Activated CD4-positive, alpha-beta T cell treated with anti-CD3 and anti-CD28 coated beads, Interleukin-2, amount 10 ng/mL, durations not matched to agents 24 days and 14 days (primary cell): Measurements from ENCODE around the gene NHLH2. TPM values are rescaled to one million over a fixed set of nuclear protein-coding genes. Genes with fewer than 3 reads are reported as not detected.

Experiments used
- DNase-seq: peaks from one replicate; pipeline ENCODE4 v3.0.0; 2022
- H3K27ac Mint-ChIP-seq: one replicate; pipeline ENCODE4 v1.8.0; 2022; ENCODE audit warnings: mild to moderate bottlenecking, mixed read lengths
- H3K27me3 Mint-ChIP-seq: one replicate; pipeline ENCODE4 v1.8.0; 2022; ENCODE audit warnings: mixed read lengths
- H3K36me3 Mint-ChIP-seq: one replicate; pipeline ENCODE4 v1.8.0; 2022; ENCODE audit warnings: low read depth, mild to moderate bottlenecking, mixed read lengths
- H3K4me1 Mint-ChIP-seq: one replicate; pipeline ENCODE4 v1.8.0; 2021; ENCODE audit warnings: mixed read lengths
- H3K4me3 Mint-ChIP-seq: one replicate; pipeline ENCODE4 v1.8.0; 2022; ENCODE audit warnings: mild to moderate bottlenecking, moderate library complexity, mixed read lengths
- H3K9me3 Mint-ChIP-seq: one replicate; pipeline ENCODE4 v1.8.0; 2021; ENCODE audit warnings: mixed read lengths
- intact Hi-C: fragments of 100-400 bp; cut with micrococcal nuclease; formaldehyde crosslinking; loops from one replicate; pipeline ENCODE4 v1.15.1; 2023
- total RNA-seq: library from RNA; stranded (reverse); gene quantifications from 2 replicates; pipeline ENCODE4 v1.2.3, GENCODE V29; 2022

The NHLH2 gene
- total RNA-seq, 1 donor from 2014 or later, result not detected

GRCh38 chr1:115862403-115862802 lies 21.5 kb upstream of the NHLH2 start:
- no peaks in the 10 kb centered on the region for H3K36me3 Mint-ChIP-seq
- no peaks in the 10 kb centered on the region for H3K4me1 Mint-ChIP-seq
- H3K27ac Mint-ChIP-seq, result no peak overlapping the region
- no peak for DNase-seq
- H3K9me3 Mint-ChIP-seq, result no peaks in the 10 kb centered on the region
- H3K27me3 Mint-ChIP-seq, result peaks cover 13% of the 10 kb centered on the region
- intact Hi-C loops, result no loop called here
- H3K4me3 Mint-ChIP-seq, result no peak overlapping the region

GRCh38 chr1:115854005-115854404 lies 13.1 kb upstream of the NHLH2 start:
- Mint-ChIP-seq H3K9me3 (peaks cover 5% of the 10 kb centered on the region), H3K27me3 (peaks cover 38% of the 10 kb centered on the region), H3K36me3 (no peaks in the 10 kb centered on the region), H3K4me1 (no peaks in the 10 kb centered on the region), H3K27ac (no peak overlapping the region), H3K4me3 (no peak overlapping the region)
- DNase-seq, result no peak
- intact Hi-C loops, result no loop called here

GRCh38 chr1:115850937-115851336 lies 10.0 kb upstream of the NHLH2 start:
- peaks cover 38% of the 10 kb centered on the region for H3K27me3 Mint-ChIP-seq
- H3K4me1 Mint-ChIP-seq, result no peaks in the 10 kb centered on the region
- H3K4me3 Mint-ChIP-seq, result no peak overlapping the region
- intact Hi-C loops, result no loop called here
- no peaks in the 10 kb centered on the region for H3K9me3 Mint-ChIP-seq
- no peaks in the 10 kb centered on the region for H3K36me3 Mint-ChIP-seq
- H3K27ac Mint-ChIP-seq, result no peak overlapping the region
- no peak for DNase-seq

DNA sequence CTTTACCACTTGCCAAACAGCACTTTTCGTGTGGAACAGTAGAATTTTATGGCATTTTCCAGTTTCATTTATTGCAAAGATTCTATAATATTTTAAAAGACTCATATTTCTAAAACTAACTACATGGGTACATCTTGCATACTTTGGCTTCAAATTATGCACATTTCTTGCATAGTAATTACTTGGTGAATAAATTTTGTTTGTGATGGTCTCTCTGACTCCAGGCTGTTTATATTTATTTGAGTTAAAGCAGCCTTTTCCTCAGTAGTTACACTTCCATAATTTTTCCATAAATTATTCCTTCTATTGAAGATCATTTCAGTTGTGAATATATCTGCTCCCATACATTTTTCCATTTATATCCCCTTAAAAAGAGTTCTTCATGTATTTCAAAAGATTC lies 6.9 kb upstream of the NHLH2 start:
- intact Hi-C loops, result no loop called here
- H3K9me3 Mint-ChIP-seq, result peaks cover 4% of the 10 kb centered on the region
- DNase-seq, result no peak
- H3K27ac Mint-ChIP-seq, result no peak overlapping the region
- H3K4me3 Mint-ChIP-seq, result no peak overlapping the region
- H3K4me1 Mint-ChIP-seq, result no peaks in the 10 kb centered on the region
- no peaks in the 10 kb centered on the region for H3K36me3 Mint-ChIP-seq
- peaks cover 32% of the 10 kb centered on the region for H3K27me3 Mint-ChIP-seq

- intact Hi-C loops, result no loop called here
- Mint-ChIP-seq H3K27me3 (peaks cover 46% of the 10 kb centered on the region), H3K4me3 (no peak overlapping the region), H3K27ac (no peak overlapping the region), H3K4me1 (peaks cover 5% of the 10 kb centered on the region), H3K36me3 (no peaks in the 10 kb centered on the region), H3K9me3 (peaks cover 7% of the 10 kb centered on the region)
- DNase-seq, result no peak
Measured at GRCh38 chr1:115842948-115843347, 2.0 kb upstream of the NHLH2 start.

GRCh38 chr1:115839679-115840237 lies 1.2 kb downstream of the NHLH2 start:
- Mint-ChIP-seq H3K9me3 (peaks cover 7% of the 10 kb centered on the region), H3K4me1 (peaks cover 5% of the 10 kb centered on the region), H3K36me3 (no peaks in the 10 kb centered on the region), H3K4me3 (peak overlapping the region; percentile 17), H3K27me3 (peaks cover 66% of the 10 kb centered on the region), H3K27ac (no peak overlapping the region)
- DNase-seq, result no peak
- intact Hi-C loops, result no loop called here

- peak overlapping the region; percentile 55 for H3K27ac Mint-ChIP-seq
Measured at GRCh38 chr1:115839029-115839678, 1.8 kb downstream of the NHLH2 start.

DNA sequence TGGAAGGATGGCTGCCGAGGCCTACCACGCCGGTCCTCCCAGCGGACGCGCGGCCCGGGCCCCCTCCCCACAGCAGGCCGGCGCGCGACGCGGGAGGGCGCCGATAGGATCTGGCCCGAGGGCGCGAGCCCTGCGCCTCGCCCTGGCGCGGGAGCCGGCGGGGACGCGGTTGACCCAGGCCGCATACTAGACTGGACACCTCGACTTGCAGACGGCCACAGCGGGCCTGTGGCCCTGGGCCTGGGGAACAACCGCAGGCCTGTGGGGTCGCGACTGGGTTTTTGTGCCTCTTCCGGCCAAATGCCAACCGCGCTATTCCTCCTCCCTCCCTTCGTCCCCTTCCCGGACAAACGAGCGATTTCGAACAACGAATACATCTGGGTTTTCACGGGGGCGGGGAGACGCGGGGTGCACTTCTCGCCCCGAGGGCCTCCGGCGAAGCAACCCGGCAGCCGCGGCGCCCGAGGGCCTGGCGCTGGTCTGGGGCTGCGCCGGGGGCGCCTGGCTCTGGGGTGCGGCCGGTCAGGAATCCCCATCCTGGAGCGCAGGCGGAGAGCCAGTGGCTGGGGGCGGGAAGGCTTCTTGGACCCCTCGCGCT lies 2.4 kb downstream of the NHLH2 start:
- Mint-ChIP-seq H3K4me1 (peaks cover 5% of the 10 kb centered on the region), H3K4me3 (peak overlapping the region; percentile 79), H3K9me3 (peaks cover 3% of the 10 kb centered on the region), H3K36me3 (no peaks in the 10 kb centered on the region), H3K27me3 (peaks cover 70% of the 10 kb centered on the region), H3K27ac (no peak overlapping the region)
- DNase-seq, result peak; percentile 54
- intact Hi-C loops, result no loop called here

More at GRCh38 chr1:115839029-115839678, 1.8 kb downstream of the NHLH2 start:
- peaks cover 5% of the 10 kb centered on the region for H3K4me1 Mint-ChIP-seq
- H3K27me3 Mint-ChIP-seq, result peaks cover 69% of the 10 kb centered on the region
- H3K4me3 Mint-ChIP-seq, result peak overlapping the region; percentile 79
- H3K9me3 Mint-ChIP-seq, result peaks cover 6% of the 10 kb centered on the region
- intact Hi-C loops, result no loop called here
- H3K36me3 Mint-ChIP-seq, result no peaks in the 10 kb centered on the region
- peak; percentile 61 for DNase-seq

DNA sequence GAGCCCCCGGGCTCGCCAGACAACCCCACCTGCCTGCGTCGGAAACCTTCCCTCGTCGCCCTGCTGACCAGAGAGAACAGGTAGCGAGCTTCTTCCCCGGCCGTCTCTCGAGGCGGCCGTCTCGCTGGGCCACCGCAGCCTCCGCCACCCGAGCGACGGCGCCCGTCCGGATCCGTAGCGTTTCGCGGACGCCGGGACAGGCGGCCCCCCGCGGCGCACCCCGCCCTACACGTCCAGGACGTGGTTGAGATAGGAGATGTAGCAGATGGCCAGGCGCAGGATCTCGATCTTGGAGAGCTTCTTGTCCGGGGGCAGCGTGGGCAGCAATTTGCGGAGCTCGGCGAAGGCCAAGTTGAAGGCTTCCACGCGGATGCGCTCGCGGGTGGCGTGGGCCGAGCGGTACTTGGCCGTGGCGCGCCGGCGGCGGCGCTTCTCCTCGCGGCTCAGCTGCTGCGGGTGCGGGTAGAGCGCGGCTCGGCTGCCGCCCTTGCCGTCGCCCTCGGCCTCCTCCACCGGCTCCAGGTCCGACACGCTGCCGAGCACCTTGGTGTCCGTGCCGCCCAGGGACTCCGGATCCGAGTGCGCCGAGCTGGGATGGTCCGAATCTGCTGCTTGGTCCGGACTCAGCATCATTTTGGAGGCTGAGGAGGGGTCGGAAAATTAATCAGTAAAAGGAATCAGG lies 3.0 kb downstream of the NHLH2 start:
- no peaks in the 10 kb centered on the region for H3K36me3 Mint-ChIP-seq
- peaks cover 5% of the 10 kb centered on the region for H3K4me1 Mint-ChIP-seq
- no peak overlapping the region for H3K27ac Mint-ChIP-seq
- intact Hi-C loops, result no loop called here
- peaks cover 3% of the 10 kb centered on the region for H3K9me3 Mint-ChIP-seq
- no peak overlapping the region for H3K4me3 Mint-ChIP-seq
- H3K27me3 Mint-ChIP-seq, result peaks cover 69% of the 10 kb centered on the region
- peak; percentile 55 for DNase-seq

GRCh38 chr1:115837341-115837739 lies 3.6 kb downstream of the NHLH2 start:
- H3K4me1 Mint-ChIP-seq, result peaks cover 5% of the 10 kb centered on the region
- H3K4me3 Mint-ChIP-seq, result no peak overlapping the region
- peaks cover 3% of the 10 kb centered on the region for H3K9me3 Mint-ChIP-seq
- H3K27ac Mint-ChIP-seq, result no peak overlapping the region
- peaks cover 69% of the 10 kb centered on the region for H3K27me3 Mint-ChIP-seq
- H3K36me3 Mint-ChIP-seq, result no peaks in the 10 kb centered on the region
- no peak for DNase-seq
- intact Hi-C loops, result no loop called here

DNA sequence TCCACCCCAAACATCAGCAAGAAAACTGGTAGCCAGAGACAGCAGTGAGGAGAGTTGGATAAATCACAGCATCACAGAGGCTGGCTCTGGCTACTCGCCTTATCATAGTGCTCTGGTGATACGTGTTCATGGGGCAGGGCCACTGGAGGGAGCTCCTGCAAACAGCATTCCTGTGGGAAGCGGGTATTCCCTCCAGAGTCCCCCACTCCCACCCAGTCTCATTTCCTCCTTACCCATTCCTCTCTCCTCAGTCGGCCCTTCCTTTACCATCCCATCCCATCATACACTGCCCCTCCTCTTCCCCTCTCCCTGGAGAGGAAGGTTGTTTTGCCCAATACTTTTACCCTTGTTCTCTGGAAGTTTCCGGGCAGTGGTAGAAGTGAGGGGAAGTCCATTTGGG lies 7.1 kb downstream of the NHLH2 start:
- no peak overlapping the region for H3K27ac Mint-ChIP-seq
- no peak overlapping the region for H3K4me3 Mint-ChIP-seq
- intact Hi-C loops, result no loop called here
- no peaks in the 10 kb centered on the region for H3K9me3 Mint-ChIP-seq
- H3K36me3 Mint-ChIP-seq, result peaks cover 1% of the 10 kb centered on the region
- peaks cover 1% of the 10 kb centered on the region for H3K4me1 Mint-ChIP-seq
- H3K27me3 Mint-ChIP-seq, result peaks cover 59% of the 10 kb centered on the region
- no peak for DNase-seq

DNA sequence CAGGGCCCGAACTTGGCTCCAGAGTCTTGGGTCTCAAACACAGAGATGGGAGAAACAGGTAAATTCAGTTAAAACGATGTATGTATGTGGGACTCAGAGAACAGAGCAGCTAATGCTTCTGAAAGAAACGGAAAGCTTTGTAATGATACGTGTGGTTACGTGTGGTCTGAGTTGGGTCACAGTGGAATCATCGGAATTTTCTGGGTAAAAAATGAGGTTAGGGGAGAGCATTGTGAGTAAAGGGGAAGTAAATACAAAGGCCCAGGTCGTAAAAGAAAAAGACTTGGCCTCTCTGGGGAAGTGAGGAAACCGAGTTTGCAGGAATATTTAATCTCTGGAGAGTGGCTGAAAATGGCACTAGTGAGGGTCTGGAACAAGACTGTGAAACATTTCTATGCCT lies 8.3 kb downstream of the NHLH2 start:
- no peaks in the 10 kb centered on the region for H3K9me3 Mint-ChIP-seq
- H3K27ac Mint-ChIP-seq, result no peak overlapping the region
- intact Hi-C loops, result no loop called here
- H3K27me3 Mint-ChIP-seq, result peaks cover 67% of the 10 kb centered on the region
- DNase-seq, result no peak
- peaks cover 3% of the 10 kb centered on the region for H3K4me1 Mint-ChIP-seq
- peaks cover 2% of the 10 kb centered on the region for H3K36me3 Mint-ChIP-seq
- H3K4me3 Mint-ChIP-seq, result no peak overlapping the region

GRCh38 chr1:115830963-115831362 lies 10.0 kb downstream of the NHLH2 start:
- Mint-ChIP-seq H3K36me3 (peaks cover 2% of the 10 kb centered on the region), H3K9me3 (no peaks in the 10 kb centered on the region), H3K4me3 (no peak overlapping the region), H3K27me3 (peaks cover 67% of the 10 kb centered on the region), H3K4me1 (peaks cover 3% of the 10 kb centered on the region), H3K27ac (no peak overlapping the region)
- DNase-seq, result no peak
- intact Hi-C loops, result no loop called here

- intact Hi-C loops, result no loop called here
- H3K36me3 Mint-ChIP-seq, result peaks cover 2% of the 10 kb centered on the region
- H3K9me3 Mint-ChIP-seq, result no peaks in the 10 kb centered on the region
- no peak overlapping the region for H3K27ac Mint-ChIP-seq
- no peak for DNase-seq
- H3K4me3 Mint-ChIP-seq, result no peak overlapping the region
- peaks cover 3% of the 10 kb centered on the region for H3K4me1 Mint-ChIP-seq
- H3K27me3 Mint-ChIP-seq, result peaks cover 66% of the 10 kb centered on the region
Measured at GRCh38 chr1:115829947-115830346, 11.0 kb downstream of the NHLH2 start.
